H9 (cell line): ENCODE results near the gene EIF1B. TPM values are rescaled to one million over a fixed set of nuclear protein-coding genes. Genes with fewer than 3 reads are reported as not detected.

Source experiments
- DNase-seq: peaks from one replicate; pipeline ENCODE4 v3.0.0-alpha.2; 2017
- H2AFZ ChIP-seq: one replicate; pipeline ENCODE4 v1.6.1; 2013; ENCODE audit warnings: mild to moderate bottlenecking, low read length, control low read depth, moderate library complexity
- H2AK5ac ChIP-seq: 2 replicates; pipeline ENCODE4 v1.6.1; 2013; ENCODE audit warnings: low read length, control low read depth, mixed read lengths; ENCODE audit not compliant: insufficient read length
- H2BK120ac ChIP-seq: one replicate; pipeline ENCODE4 v1.6.1; 2013; ENCODE audit warnings: low read depth, mild to moderate bottlenecking, low read length, control low read depth, inconsistent platforms; ENCODE audit not compliant: poor library complexity, severe bottlenecking
- H2BK12ac ChIP-seq: 2 replicates; pipeline ENCODE4 v1.6.1; 2013; ENCODE audit warnings: low read length, control low read depth, mixed read lengths, low read depth; ENCODE audit not compliant: insufficient read length
- H2BK15ac ChIP-seq: 2 replicates; pipeline ENCODE4 v1.6.1; 2013; ENCODE audit warnings: low read depth, low read length, control low read depth
- H2BK20ac ChIP-seq: one replicate; pipeline ENCODE4 v1.6.1; 2013; ENCODE audit warnings: low read depth, mild to moderate bottlenecking, low read length, control low read depth, inconsistent platforms; ENCODE audit not compliant: poor library complexity, severe bottlenecking
- H2BK5ac ChIP-seq: 2 replicates; pipeline ENCODE4 v1.6.1; 2013; ENCODE audit warnings: low read length, control low read depth, mixed read lengths; ENCODE audit not compliant: insufficient read length
- H3K14ac ChIP-seq: 2 replicates; pipeline ENCODE4 v1.6.1; 2013; ENCODE audit warnings: low read length, control low read depth; ENCODE audit not compliant: insufficient read depth
- H3K18ac ChIP-seq: 2 replicates; pipeline ENCODE4 v1.6.1; 2013; ENCODE audit warnings: low read depth, mild to moderate bottlenecking, mixed read lengths, low read length, control low read depth; ENCODE audit not compliant: insufficient read length
- H3K23ac ChIP-seq: 2 replicates; pipeline ENCODE4 v1.6.1; 2013; ENCODE audit warnings: low read length, control low read depth, mixed read lengths, low read depth; ENCODE audit not compliant: insufficient read length
- H3K23me2 ChIP-seq: 2 replicates; pipeline ENCODE4 v1.6.1; 2013; ENCODE audit warnings: low read depth, mild to moderate bottlenecking, mixed read lengths, low read length, control low read depth; ENCODE audit not compliant: insufficient read length, poor library complexity, severe bottlenecking
- H3K27ac ChIP-seq: 2 replicates; pipeline ENCODE4 v1.5.1; 2013; ENCODE audit warnings: low read length, control low read depth, mixed read lengths, low read depth; ENCODE audit not compliant: insufficient read length
- H3K27me3 ChIP-seq: 2 replicates; pipeline ENCODE4 v1.6.1; 2013; ENCODE audit warnings: low read length, control low read depth, inconsistent platforms; ENCODE audit not compliant: insufficient read depth
- H3K4ac ChIP-seq: 2 replicates; pipeline ENCODE4 v1.6.1; 2013; ENCODE audit warnings: low read depth, mild to moderate bottlenecking, control low read depth, inconsistent platforms, low read length, moderate library complexity
- H3K4me1 ChIP-seq: 2 replicates; pipeline ENCODE4 v1.6.1; 2013; ENCODE audit warnings: low read length, control low read depth, inconsistent platforms; ENCODE audit not compliant: insufficient read depth
- H3K4me2 ChIP-seq: 2 replicates; pipeline ENCODE4 v1.6.1; 2013; ENCODE audit warnings: low read length, control low read depth, mixed read lengths; ENCODE audit not compliant: insufficient read length, insufficient read depth
- H3K56ac ChIP-seq: 2 replicates; pipeline ENCODE4 v1.6.1; 2013; ENCODE audit warnings: low read depth, mild to moderate bottlenecking, mixed read lengths, low read length, control low read depth; ENCODE audit not compliant: insufficient read length
- H3K79me1 ChIP-seq: 2 replicates; pipeline ENCODE4 v1.6.1; 2013; ENCODE audit warnings: low read depth, mild to moderate bottlenecking, moderate library complexity, low read length, control low read depth, inconsistent platforms; ENCODE audit not compliant: insufficient read depth, poor library complexity, severe bottlenecking
- H3K79me2 ChIP-seq: 2 replicates; pipeline ENCODE4 v1.6.1; 2013; ENCODE audit warnings: low read length, control low read depth, inconsistent platforms; ENCODE audit not compliant: insufficient read depth
- H3K9ac ChIP-seq: 2 replicates; pipeline ENCODE4 v1.6.1; 2013; ENCODE audit warnings: low read length, control low read depth, mixed read lengths; ENCODE audit not compliant: insufficient read length; ENCODE audit errors: extremely low read depth
- H3K9me3 ChIP-seq: one replicate; pipeline ENCODE4 v1.6.1; 2013; ENCODE audit warnings: low read depth, low read length, inconsistent platforms; ENCODE audit not compliant: control insufficient read depth
- H3T11ph ChIP-seq: one replicate; pipeline ENCODE4 v1.6.1; 2013; ENCODE audit warnings: mild to moderate bottlenecking, low read length, control low read depth, inconsistent platforms
- H4K20me1 ChIP-seq: one replicate; pipeline ENCODE4 v1.6.1; 2013; ENCODE audit not compliant: control insufficient read depth, insufficient read length, insufficient read depth
- H4K5ac ChIP-seq: 2 replicates; pipeline ENCODE4 v1.6.1; 2013; ENCODE audit warnings: low read depth, mild to moderate bottlenecking, mixed read lengths, low read length, control low read depth; ENCODE audit not compliant: insufficient read length
- H4K8ac ChIP-seq: replicated peaks from 2 replicates; pipeline ENCODE4 v1.6.1; 2013; ENCODE audit warnings: low read length, control low read depth, mixed read lengths, low read depth; ENCODE audit not compliant: insufficient read length
- H4K91ac ChIP-seq: 2 replicates; pipeline ENCODE4 v1.6.1; 2013; ENCODE audit warnings: low read depth, mild to moderate bottlenecking, moderate library complexity, mixed read lengths, low read length, control low read depth; ENCODE audit not compliant: insufficient read length
- H3K27ac Mint-ChIP-seq, 3 experiments: 2 replicates in 2 of 3; 3 replicates in 1 of 3; pipeline ENCODE4 v1.8.0; 2020 to 2021; ENCODE audit warnings: mixed read lengths in 3 of 3, mild to moderate bottlenecking in 1 of 3, moderate library complexity in 1 of 3
- H3K27me3 Mint-ChIP-seq: 2 replicates; pipeline ENCODE4 v1.8.0; 2021; ENCODE audit warnings: low read depth, mild to moderate bottlenecking, moderate library complexity, mixed read lengths
- H3K36me3 Mint-ChIP-seq, 3 experiments: 2 replicates in 2 of 3; 3 replicates in 1 of 3; pipeline ENCODE4 v1.8.0; 2020 to 2021; ENCODE audit warnings: low read depth in 3 of 3, mixed read lengths in 3 of 3; ENCODE audit not compliant: insufficient read depth in 1 of 3
- H3K4me1 Mint-ChIP-seq, 2 experiments: 2 replicates each; pipeline ENCODE4 v1.8.0; 2020; ENCODE audit warnings: mixed read lengths in 2 of 2
- H3K4me3 Mint-ChIP-seq, 2 experiments: 2 replicates in 1 of 2; 3 replicates in 1 of 2; pipeline ENCODE4 v1.8.0; 2020 to 2021; ENCODE audit warnings: mild to moderate bottlenecking in 2 of 2, mixed read lengths in 2 of 2, moderate library complexity in 1 of 2
- H3K9me3 Mint-ChIP-seq, 2 experiments: 2 replicates in 1 of 2; 3 replicates in 1 of 2; pipeline ENCODE4 v1.8.0; 2020; ENCODE audit warnings: mild to moderate bottlenecking in 2 of 2, mixed read lengths in 2 of 2, moderate library complexity in 1 of 2
- CTCF ChIP-seq: fragments of 200-600 bp; sonication (generic); conservative IDR thresholded peaks from 3 replicates; pipeline ENCODE4 v1.8.0; 2021; ENCODE audit warnings: antibody characterized with exemption, mild to moderate bottlenecking
- total RNA-seq: library from RNA; stranded (reverse); gene quantifications from 2 replicates; pipeline ENCODE4 v1.2.1, GENCODE V29; 2021

EIF1B gene
- total RNA-seq, 1 experiment from 2014 or later: 133 TPM

DNA sequence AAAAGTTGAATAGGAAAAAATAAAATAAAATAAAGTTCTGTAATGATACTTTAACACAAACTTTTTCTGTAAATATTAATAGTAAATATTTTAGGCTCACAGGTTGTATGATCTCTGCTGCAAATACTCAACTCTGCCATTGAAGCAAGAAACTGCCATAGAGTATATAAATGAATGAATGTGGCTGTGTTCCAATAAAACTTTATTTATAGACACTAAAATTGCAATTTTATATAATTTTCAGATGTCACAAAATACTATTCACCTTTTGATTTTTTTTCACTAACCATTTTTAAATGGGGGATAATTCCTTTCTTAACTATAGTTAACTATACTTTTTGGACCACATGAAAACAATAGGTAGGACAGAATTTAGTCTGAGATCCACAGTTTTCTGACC, 16.0 kb downstream of the EIF1B start:
- H3K36me3 Mint-ChIP-seq: no peaks in the 10 kb centered on the region
- Histone ChIP-seq H3K9me3 (no peaks in the 10 kb centered on the region), H4K8ac (no peak overlapping the region), H3K4me2 (no peak overlapping the region), H3K9ac (no peak overlapping the region), H3K4me1 (0 out of 2 replicates have a peak, but pooled peaks cover 4% of the 10 kb centered on the region), H3K79me1 (no peaks in the 10 kb centered on the region), H3K27me3 (no peaks in the 10 kb centered on the region), H2AK5ac (no peak overlapping the region), H3K27ac (no peak overlapping the region), H4K5ac (no peak overlapping the region), H2AFZ (no peak overlapping the region), H3K4ac (no peak overlapping the region), H3K23ac (no peak overlapping the region), H2BK12ac (no peak overlapping the region), H2BK15ac (no peak overlapping the region), H3K79me2 (no peaks in the 10 kb centered on the region), H3K14ac (no peak overlapping the region), H2BK20ac (no peak overlapping the region), H2BK120ac (no peak overlapping the region), H3T11ph (no peak overlapping the region), H4K20me1 (no peaks in the 10 kb centered on the region), H2BK5ac (no peak overlapping the region), H3K56ac (no peak overlapping the region), H3K23me2 (no peaks in the 10 kb centered on the region), H4K91ac (no peak overlapping the region), H3K18ac (no peak overlapping the region)
- no peak overlapping the region for H3K27ac Mint-ChIP-seq
- no peaks in the 10 kb centered on the region for H3K9me3 Mint-ChIP-seq
- no peaks in the 10 kb centered on the region for H3K27me3 Mint-ChIP-seq
- peaks cover 31 to 35% of the 10 kb centered on the region in 2 experiments for H3K4me1 Mint-ChIP-seq
- H3K4me3 Mint-ChIP-seq: no peak overlapping the region
- DNase-seq: no peak
- TF ChIP-seq CTCF: no peak
